NCI-H446 treated with DMSO at 0.1 percent for 48 hours (cell line): ENCODE results near the gene FGL2.
"Not testable (repeated sequence)": the region's sequence is repeated elsewhere in the genome, so short reads cannot be mapped to it uniquely, and the experiment has no call there.

Experiments used
- DNase-seq: peaks from one replicate; lab custom pipeline; 2025; lab: John Stamatoyannopoulos, UW

FGL2 gene

GRCh38 chr7:77199013-77199966, at the start of gene FGL2:
Gene FGL2, minus strand, starts transcription at chr7:77199819. Its CDS starts 26 bp downstream, at chr7:77199793.
- DNase-seq = no peak

DNA sequence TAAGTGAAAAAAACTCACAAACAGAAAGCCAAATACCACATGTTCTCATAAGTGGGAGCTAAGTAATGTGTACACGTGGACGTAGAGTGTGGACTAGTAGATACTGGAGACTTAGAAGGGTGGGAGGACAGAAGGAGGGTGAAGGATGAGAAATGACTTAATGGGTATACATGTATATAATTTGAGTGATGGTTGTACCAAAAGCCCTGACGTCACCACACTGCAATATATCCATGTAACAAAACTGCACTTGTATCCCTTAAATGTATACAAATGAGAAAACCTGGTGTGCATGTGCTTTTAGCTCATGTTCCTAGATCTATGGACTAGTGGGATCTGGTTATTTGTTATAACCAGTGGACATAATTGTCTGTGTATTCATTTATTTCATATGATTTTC, 48.5 kb upstream of the FGL2 start:
- no peak for DNase-seq

DNA sequence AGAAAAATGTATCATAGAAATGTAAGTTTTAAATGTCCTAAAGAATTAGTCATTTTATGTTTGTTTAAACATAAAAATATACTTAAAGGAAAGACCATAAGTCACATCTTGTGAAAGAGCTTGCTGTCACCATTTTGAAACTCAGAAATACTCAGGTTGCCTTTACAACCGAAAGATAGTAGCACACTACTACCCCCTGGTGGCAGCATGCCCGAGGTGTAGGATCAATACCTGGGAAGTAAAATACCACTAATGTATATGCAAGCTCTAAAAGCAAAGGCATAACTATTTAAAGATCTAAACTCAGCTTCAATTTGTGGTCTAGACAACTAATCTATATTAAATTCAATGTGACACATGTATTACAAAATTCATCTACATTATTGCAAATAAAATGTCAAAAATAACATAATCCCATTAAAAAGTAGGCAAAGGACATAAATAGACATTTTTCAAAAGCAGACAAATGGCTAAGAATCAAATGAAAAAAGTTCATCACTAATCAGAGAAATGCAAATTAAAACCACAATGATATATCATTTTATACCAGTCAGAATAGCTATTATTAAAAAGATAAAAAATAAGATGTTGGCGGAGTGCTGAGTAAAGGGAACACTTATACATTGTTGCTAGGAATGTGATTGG, 47.7 kb upstream of the FGL2 start:
- DNase-seq = peak; percentile 13

DNA sequence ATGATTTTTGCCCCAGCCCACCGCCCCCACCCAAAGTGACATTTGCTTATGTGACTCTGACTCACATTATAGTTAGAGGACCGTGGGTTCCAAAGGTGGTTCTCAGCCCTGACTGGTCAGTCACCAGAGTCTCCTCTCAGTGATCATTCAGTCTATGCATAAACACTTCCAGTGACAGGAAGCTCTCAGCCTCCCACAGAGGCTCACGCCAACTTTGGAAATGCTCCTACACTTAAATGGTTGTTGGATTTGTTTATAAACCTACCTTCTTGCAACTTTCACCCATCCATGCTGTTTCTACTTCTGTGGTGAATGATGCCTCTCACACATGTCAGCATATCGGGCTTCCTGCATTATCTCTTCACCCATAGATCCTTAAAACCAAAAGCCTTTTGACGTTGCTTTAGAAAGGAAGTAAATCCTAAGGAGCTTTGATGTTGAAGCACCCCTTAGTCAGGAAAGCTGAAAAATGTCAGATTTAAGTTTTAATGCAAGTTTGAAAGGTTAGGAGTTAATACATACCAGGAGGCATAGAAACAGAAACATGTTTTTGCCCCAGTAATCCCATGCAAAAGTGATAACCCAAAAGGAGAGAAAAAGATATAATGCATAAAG, 46.5 kb upstream of the FGL2 start:
- DNase-seq = no peak

GRCh38 chr7:77245015-77245755, 45.6 kb upstream of the FGL2 start:
- DNase-seq = no peak

GRCh38 chr7:77244222-77244934, 44.8 kb upstream of the FGL2 start:
- DNase-seq = no peak

GRCh38 chr7:77242554-77242953, 42.9 kb upstream of the FGL2 start:
- no peak for DNase-seq

GRCh38 chr7:77242068-77242467, 42.4 kb upstream of the FGL2 start:
- no peak for DNase-seq

- no peak for DNase-seq
Measured at GRCh38 chr7:77239471-77239870, 39.9 kb upstream of the FGL2 start.

GRCh38 chr7:77238703-77239136, 39.1 kb upstream of the FGL2 start:
- no peak for DNase-seq

DNA sequence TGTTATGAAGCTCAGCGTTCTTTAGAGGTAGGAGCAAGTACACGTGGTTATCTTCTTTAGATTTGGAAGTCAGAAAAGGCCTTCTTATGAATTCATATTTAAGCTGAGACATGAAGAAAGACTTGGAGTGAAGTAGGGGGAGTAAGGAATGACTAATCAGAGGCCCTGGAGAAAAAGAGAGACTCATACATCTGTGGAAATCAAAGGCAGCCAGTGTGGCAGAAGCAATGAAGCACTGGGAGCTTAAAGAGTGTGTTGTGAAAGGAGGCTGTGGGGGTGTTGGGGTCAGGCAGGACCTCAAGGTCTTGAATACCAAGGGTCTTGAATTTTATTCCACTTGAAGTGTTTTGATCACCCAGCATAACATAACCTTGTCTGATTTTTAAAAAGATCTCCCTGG, 35.7 kb upstream of the FGL2 start:
- DNase-seq = no peak

DNA sequence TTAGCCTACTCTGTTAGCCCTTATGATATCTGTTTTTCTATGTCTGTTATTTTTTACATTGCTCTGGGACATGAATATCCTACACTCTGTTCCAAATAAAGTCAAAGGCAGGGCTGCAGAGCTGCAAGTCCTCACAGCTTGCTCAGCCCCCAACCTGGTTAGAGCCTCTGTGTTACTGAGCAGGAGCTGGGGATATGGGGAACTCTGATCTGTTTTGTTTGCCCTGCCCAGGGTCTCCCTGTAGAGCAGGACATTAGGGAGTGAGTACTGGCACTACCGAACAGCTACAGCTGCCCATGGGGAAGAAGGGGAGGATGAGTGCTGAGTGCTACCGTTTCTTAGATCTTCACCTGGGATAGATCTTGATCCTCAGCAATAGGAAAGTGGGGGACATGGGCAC, 32.8 kb upstream of the FGL2 start:
- DNase-seq = no peak

- not testable (repeated sequence) for DNase-seq
Measured at GRCh38 chr7:77228795-77229194, 29.2 kb upstream of the FGL2 start.

GRCh38 chr7:77226357-77226839, 26.8 kb upstream of the FGL2 start:
- no peak for DNase-seq

DNA sequence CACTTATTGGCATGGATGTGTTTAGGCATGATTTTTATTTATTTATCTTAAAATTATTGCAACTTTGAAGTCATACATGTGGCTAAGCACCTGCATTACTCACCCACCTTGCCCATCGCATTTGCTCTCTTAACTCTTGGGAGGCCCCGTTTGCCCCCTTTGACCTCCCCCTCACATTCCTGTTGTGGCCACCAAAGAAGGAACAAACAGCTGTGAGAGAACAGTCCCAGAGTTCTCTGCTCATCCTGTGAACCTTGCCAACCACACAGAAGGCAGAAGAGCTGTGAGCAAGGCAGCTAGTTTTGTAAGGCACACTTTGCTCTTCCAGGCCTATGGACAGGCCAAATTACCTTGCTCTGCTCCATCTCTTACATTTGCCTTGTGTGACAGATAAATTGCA, 23.6 kb upstream of the FGL2 start:
- no peak for DNase-seq

GRCh38 chr7:77222819-77223218, 23.2 kb upstream of the FGL2 start:
- DNase-seq = no peak

GRCh38 chr7:77222065-77222464, 22.4 kb upstream of the FGL2 start:
- no peak for DNase-seq

- not testable (repeated sequence) for DNase-seq
Measured at GRCh38 chr7:77219701-77220331, 20.2 kb upstream of the FGL2 start.

GRCh38 chr7:77217474-77218185, 18.0 kb upstream of the FGL2 start:
- no peak for DNase-seq

- no peak for DNase-seq
Measured at GRCh38 chr7:77216181-77216845, 16.7 kb upstream of the FGL2 start.
